ENCODE data around the gene GABBR2. TPM values are rescaled to one million over a fixed set of nuclear protein-coding genes. Genes with fewer than 3 reads are reported as not detected.

GABBR2 gene
- total RNA-seq, 1 donor, result 0.27 TPM

- DNase-seq (ENCODE audit: low read depth), result no peak
- no peak for TF ChIP-seq CTCF (IDR thresholded peaks at IDR 0.05; ENCODE audit: insufficient read depth, low read length)
- H3K4me3 ChIP-seq (ENCODE audit: low read depth, low read length), result no peak overlapping the region
Observed at GRCh38 chr9:98363644-98364043, 345.1 kb downstream of the GABBR2 start.

DNA sequence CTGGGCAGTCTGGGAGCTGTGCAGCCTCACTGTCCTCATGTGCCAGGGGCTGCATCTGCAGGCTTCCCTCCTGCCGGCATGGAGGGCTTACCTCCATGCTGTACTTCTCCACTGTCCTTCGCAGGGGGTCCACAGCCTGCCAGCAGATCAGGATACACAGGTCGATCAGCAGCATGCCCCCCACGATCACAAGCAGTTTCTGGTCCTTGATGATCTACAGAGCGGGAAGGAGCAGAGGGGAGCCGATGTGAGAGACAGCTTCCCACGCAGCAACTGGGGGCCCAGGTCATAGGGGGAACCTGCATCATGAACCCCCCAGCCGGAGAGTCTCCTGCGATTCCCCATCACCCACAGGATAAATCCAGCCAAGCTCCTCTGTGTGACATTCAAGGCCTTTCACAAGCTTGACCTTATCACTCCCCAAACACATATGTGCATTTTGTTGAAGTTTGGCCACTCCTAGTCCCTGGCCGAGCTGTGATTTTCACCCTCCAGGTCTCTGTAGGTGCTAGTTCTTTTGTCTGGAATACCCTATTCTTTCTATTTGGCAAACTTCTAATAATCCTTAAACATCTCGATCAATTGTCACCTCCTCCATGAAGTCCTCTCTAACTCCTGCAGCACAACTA lies 346.0 kb downstream of the GABBR2 start:
- DNase-seq (ENCODE audit: low read depth), result no peak
- TF ChIP-seq CTCF (IDR thresholded peaks at IDR 0.05; ENCODE audit: insufficient read depth, low read length), result no peak
- no peak overlapping the region for H3K4me3 ChIP-seq (ENCODE audit: low read depth, low read length)

DNA sequence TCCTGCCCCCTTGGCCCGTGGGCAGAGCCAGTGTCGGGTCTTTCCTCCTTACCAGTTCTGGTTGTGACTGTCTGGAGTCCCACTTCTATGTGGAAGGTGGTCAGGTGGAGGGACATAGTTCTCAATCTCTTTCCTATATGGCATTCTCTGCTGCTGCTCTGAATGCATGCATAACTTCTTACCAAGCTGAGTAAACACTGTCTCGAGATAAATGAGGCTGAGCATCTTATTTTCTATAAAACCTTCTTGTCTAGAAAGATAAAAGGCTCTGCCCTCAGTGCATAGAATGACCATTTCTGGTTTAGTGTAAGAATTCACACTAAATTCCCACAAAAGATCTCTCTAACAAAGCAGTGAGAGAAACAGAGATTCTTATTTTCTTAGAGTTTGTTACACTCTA lies 347.1 kb downstream of the GABBR2 start:
- DNase-seq (ENCODE audit: low read depth), result no peak
- H3K4me3 ChIP-seq (ENCODE audit: low read depth, low read length), result no peak overlapping the region
- no peak for TF ChIP-seq CTCF (IDR thresholded peaks at IDR 0.05; ENCODE audit: insufficient read depth, low read length)

GRCh38 chr9:98360176-98360708 lies 348.5 kb downstream of the GABBR2 start:
- no peak overlapping the region for H3K4me3 ChIP-seq (ENCODE audit: low read depth, low read length)
- no peak for TF ChIP-seq CTCF (IDR thresholded peaks at IDR 0.05; ENCODE audit: insufficient read depth, low read length)
- DNase-seq (ENCODE audit: low read depth), result no peak

DNA sequence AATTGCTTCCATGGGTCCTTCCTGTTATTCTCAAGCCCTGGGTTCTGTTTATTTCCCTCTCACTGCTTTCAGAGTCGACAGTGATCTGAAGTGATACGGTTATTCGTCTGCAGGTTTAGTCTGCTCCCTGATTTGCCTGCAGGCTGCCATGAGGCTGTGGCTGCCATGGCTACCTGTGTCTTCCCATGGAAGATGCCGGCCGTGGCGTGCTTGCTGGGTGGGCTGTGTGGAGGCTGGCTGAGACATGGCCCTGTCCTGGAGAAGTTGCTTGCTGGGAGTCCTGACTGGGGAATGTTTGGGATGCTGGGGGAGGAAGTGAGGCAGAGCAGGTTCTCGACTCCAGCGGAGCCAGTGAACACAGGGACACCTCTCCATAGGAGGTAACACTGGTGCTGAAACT lies 349.2 kb downstream of the GABBR2 start:
- no peak for TF ChIP-seq CTCF (IDR thresholded peaks at IDR 0.05; ENCODE audit: insufficient read depth, low read length)
- no peak overlapping the region for H3K4me3 ChIP-seq (ENCODE audit: low read depth, low read length)
- DNase-seq (ENCODE audit: low read depth), result no peak

DNA sequence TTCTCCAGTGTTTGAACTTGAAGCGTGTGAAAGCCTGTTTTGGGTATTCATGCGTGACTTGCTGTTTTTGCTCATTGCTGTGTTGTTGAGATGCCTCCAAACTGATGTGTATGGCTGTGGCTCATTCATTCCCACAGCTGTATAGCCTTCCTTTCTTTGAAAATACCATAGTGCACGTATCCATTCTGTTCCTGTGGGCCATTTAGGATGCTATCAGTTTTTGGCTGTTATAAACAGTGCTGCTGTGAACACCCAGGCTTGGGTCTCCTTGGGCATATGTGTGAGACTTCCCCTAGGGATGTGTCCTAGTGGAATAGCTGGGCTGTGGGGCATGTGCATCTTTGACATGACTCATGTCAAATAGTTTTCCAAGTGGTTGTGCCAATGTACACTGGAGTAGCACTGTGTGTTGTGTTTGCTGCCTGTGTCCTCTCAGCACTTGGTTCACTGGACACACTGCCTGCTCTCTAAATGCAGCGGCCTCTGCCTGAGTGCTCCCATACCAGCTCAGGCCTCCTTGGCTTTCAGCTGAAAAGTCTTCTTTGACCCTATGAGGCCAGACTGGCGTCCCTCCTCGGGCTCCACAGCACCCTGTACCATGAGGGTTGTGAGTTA lies 350.7 kb downstream of the GABBR2 start:
- peak; percentile 50 for DNase-seq (ENCODE audit: low read depth)
- TF ChIP-seq CTCF (IDR thresholded peaks at IDR 0.05; ENCODE audit: insufficient read depth, low read length), result no peak
- H3K4me3 ChIP-seq (ENCODE audit: low read depth, low read length), result no peak overlapping the region
